ENCODE measurements around the gene MYOZ3. TPM values are rescaled to one million over a fixed set of nuclear protein-coding genes. Genes with fewer than 3 reads are reported as not detected.

Gene MYOZ3
- not detected in 2 replicates for total RNA-seq (2014; rRNA removed; shearing (Covaris generic))

GRCh38 chr5:150661086-150661485, at the start of gene MYOZ3:
TSS of gene MYOZ3 (plus strand) at chr5:150661251. CDS start at chr5:150662942, 1,691 bp downstream.
- no peak for DNase-seq (ENCODE audit: low spot score)

DNA sequence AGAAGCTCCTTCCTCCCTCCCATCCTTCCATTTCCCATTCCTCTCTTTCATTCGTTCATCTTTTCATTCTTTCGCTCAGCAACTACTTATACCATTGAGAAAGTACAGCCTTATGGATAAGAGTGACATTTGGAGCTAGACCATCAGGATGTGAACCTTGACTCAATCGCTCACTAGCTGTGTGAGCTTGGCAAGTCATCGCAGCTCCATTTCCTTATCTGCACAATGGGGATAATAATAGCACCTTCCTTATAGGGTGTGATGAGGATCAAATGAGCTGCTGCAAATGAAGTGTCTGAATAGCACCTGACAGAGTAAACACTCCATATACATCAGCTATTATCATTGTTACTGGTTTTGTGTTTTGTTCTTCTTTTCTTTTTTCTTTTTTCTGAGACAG, 48.6 kb upstream of the MYOZ3 start:
- DNase-seq (ENCODE audit: low spot score), result no peak

- DNase-seq (ENCODE audit: low spot score), result no peak
Observed at GRCh38 chr5:150612905-150613670, 48.0 kb upstream of the MYOZ3 start.

DNA sequence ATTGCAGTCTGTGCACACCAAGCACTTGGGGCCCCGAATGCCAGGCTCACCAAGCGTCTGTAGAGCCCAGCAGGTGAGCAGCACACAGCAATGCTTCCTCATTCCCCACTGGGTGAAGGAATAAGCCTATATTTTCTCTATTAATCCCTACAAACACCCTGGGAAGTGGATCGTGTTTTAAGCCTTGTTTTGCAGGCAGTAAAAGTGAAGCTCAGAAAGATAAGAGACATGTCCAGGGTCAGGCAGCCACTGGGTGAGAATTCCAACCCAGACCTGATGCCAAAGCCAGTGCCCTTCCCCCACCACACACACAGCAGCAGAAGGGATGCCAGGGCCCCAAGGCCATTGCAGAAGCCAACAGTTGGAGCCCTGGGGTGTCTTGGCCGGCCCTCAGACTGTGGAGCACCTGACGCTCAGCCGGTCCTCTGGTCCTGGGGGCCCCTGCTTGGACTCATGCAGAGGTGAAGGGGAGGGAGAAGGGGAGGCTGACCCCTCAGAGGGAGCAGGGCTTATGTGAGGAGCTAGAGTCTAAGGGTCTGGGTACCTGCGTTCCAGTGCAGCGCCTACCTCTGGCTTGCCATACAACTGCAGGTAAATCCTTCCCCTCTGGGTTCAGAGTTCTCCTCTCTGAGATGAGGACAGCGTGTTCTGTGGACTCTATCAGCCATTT, 46.9 kb upstream of the MYOZ3 start:
- DNase-seq (ENCODE audit: low spot score), result no peak

DNA sequence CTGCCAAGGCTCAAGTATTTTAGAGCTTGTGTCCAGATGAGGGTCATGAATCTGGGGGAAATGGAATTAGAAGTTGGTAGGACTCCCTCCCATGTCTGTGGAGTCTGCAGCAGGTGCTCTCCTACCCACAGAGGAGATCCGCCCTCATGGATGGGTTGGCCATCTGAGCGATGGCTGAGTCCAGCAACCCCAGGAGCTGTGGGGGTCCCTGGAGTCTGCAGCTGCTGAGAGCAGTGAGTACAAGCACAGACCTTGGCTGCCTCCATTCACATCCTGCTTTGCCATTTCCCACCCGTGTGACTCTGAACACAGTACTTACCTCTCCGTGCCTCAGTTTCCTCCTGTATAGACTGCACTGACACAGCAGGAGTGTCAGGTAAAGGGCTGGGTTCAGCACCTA, 46.4 kb upstream of the MYOZ3 start:
- no peak for DNase-seq (ENCODE audit: low spot score)

DNA sequence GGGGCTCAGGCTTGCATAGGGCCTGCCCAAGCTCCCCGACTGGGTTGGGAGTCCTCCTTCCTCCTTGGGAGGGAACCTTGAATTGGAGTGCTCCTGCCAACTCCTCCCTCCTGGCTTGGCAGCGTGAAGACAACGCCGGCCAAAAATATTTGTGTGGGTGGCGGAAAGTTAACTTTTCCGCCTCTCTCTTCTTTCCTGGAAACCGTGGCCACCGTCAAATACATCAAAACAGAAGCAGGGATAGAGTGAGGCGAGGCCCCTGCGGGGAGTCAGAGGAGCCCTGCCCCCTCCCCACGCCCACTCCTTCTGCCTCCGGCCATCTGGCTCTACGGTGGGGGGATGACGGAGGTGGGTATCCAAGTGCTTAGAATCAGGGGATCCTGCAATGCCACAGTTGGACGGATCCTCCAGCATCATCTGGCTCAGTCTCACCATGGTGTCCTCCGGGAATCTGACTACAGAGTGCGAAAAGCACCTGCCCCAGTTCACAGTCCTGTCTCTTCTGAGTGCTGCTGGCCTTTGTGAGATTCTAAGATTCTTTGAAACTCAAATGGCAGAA, 45.8 kb upstream of the MYOZ3 start:
- no peak for DNase-seq (ENCODE audit: low spot score)

- no peak for DNase-seq (ENCODE audit: low spot score)
Observed at GRCh38 chr5:150616024-150616470, 45.0 kb upstream of the MYOZ3 start.

GRCh38 chr5:150616506-150616905, 44.5 kb upstream of the MYOZ3 start:
- no peak for DNase-seq (ENCODE audit: low spot score)

- no peak for DNase-seq (ENCODE audit: low spot score)
Observed at GRCh38 chr5:150618163-150618562, 42.9 kb upstream of the MYOZ3 start.

GRCh38 chr5:150618588-150619281, 42.3 kb upstream of the MYOZ3 start:
- DNase-seq (ENCODE audit: low spot score), result no peak

DNA sequence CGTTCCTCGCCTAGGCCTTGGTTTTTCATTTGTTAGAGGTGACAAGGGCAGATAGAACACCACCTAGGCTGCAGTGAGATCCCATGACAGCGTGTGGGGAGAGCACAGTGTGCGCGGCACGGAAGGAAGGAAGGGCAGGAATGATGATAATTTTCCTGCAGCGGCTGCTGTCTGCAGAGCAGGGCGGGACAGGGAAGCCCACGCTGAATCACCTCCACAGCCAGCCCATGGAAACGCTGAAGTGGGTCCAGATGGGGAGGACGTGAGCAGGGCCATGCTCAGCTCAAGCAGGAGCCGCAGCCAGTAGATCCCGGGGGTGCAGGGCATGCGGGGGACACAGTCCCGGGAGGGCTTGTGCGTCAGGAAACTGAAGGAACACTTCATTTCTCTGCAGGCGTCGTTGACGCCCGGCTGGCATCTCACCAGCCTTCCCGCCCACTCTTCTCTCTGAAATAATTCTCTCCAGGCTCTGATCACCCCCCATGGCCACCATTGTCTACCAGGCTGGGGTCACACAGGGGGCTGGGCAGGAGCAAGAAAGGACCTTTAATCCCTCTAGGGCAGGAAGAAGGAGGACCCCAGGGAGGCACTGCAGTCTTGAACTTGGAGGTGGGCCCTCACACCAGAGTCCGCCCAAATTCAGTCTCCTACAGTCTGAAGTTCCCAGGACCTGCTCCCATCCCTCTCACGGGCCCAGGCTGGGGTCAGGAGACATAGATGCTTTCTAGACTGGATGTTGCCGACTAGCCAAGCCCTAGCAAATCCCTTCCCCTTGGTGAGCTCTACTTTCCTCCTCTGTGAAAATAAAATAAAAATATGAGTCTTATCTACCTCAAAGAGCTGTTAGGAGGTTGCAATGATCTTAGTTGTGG, 41.5 kb upstream of the MYOZ3 start:
- no peak for DNase-seq (ENCODE audit: low spot score)

GRCh38 chr5:150621301-150621700, 39.8 kb upstream of the MYOZ3 start:
- DNase-seq (ENCODE audit: low spot score), result no peak

- no peak for DNase-seq (ENCODE audit: low spot score)
Observed at GRCh38 chr5:150622157-150622556, 38.9 kb upstream of the MYOZ3 start.

DNA sequence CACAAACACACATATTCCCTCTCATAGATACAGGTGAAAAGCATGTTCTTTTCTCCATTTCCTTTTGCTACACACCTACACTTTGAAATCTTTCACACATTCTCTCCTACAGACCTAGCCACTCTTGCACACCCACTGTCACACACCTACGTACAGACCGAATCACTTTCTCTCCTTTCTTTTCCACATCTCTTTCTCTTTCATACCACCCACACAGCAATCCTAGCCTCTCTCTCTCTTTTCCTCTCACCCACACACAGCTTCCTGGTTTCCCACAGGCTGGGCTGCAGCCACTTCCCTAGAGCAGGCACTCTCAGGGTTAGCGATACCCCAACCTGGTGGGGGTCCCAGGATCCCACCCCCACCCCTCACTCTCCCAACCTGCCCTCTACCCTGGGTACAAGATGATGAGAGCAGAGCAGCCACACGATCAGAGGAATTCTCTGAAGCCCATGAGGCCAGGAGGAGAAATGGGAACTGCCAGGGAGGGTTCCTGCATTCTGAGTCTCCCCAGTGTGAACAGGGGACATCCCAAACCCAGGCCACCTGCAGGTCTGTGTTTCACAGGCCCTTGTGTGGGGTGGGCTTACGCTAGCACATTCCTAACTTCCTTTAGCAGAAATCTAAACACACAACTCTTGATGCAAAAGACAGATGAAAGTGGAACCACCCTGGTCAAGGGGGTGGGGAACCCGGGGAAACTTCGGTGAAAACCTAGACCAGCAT, 37.7 kb upstream of the MYOZ3 start:
- DNase-seq (ENCODE audit: low spot score), result no peak

GRCh38 chr5:150623878-150624216, 37.2 kb upstream of the MYOZ3 start:
- DNase-seq (ENCODE audit: low spot score), result no peak

DNA sequence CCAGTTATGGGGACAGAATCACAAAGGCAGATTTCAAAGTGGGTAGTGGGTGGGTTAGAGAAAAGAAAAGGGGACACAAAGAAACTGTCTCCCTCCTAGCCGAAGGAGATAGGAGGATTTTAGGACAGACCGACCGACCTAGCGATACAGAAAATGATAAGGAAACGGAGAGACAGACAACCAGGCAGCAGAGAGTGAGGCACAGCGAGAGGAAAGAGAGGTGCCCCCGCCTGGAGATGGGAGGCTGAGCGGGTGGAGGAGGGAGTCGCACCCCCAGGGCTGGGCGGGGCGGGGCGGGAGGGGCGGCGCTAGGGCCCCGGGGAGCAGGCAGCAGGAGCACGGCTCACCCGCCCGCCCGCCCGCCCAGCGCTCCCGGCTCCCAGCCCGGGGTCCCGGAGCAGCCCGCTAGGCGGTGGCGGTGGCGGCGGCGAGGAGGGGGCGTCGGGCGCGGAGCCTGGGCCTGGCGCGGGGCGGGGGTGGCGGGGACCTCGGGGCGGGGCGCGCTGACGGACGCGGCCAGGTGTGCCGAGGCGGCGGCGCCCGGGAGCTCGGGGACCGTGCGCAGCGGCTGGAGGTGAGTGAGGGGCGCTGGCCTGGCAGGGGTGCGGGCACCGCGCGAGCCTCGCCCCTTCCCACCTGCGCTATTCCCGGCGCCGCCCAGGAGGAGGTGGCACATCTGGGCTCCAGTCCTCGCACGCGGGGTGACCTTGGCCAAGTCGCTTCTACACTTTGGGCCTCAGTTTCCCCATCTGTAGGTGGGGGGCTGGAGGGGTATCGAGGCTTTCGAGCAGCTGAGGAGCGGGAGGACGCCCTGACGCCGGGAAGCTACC, 36.5 kb upstream of the MYOZ3 start:
- DNase-seq (ENCODE audit: low spot score), result no peak

GRCh38 chr5:150625164-150625535, 35.9 kb upstream of the MYOZ3 start:
- DNase-seq (ENCODE audit: low spot score), result no peak

GRCh38 chr5:150625831-150626746, 35.0 kb upstream of the MYOZ3 start:
- no peak for DNase-seq (ENCODE audit: low spot score)

DNA sequence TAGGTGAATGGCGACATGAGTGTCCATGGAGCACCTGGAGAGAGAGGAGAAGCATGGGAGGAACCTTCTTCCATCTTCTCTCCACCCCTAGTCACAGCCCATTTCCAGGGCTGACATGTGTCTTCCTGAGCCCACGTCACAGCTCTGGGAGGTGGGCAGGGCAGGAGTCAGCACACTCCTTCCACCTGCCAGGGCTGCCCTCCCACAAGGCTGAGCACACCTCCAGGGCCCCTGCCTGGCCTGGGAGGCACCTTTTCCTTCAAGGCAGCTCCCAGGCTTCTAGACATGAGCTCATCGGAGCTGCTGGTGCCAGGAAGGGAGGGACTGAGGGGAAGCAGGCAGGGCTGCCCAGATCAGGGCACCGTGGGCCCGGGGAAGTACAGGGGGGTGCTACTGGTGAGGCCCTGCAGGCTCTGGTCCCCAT, 34.2 kb upstream of the MYOZ3 start:
- no peak for DNase-seq (ENCODE audit: low spot score)
